NCI-H510A (cell line): Measurements from ENCODE around the gene PDCD11.

ENCODE experiments used
- DNase-seq: peaks from one replicate; lab custom pipeline; 2025; lab: John Stamatoyannopoulos, UW

The PDCD11 gene

DNA sequence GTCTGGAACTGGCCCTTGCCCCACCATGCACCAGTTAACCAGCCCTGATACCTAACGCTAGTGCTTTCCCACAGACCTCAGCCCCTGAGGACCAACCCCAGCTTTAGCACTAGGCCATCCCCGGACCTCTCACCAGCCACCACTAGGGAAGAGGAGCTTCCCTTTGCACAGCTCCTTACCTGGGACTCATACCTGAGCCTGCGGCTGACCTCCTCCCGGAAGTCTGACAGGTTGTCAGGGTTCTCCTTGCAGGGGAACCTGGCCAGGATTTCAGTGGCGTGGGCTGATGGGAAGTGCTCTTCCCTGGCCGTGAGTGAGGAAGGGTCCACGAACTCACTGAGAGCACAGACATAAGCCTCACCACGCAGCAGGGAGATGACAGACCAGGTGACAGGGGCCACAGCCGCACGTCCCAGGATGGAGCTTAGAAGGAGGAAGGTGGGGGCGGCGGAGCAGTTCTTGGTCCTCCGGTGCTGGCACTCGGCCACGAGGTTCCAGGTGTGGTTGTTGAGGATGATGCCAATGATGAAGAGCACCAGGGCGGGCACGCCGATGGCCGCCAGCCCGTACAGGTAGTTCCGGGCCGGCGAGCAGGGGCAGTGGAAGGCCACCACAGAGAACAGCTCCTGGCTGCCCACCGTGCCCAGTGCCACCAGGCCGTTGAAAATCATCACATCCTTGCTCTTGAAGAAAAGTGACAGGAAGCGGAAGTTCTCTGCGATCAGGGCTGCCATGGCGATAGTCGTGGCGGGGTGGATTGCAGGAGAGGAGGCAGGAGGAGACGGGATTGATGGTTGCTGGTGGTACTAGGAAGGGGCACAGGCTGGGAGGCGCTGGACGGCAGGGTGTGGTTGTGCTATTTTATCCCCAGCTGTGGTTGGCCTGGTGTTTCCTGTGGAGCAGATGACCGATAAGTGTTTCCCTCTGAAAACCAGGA lies 53.0 kb downstream of the PDCD11 start:
- DNase-seq = no peak

DNA sequence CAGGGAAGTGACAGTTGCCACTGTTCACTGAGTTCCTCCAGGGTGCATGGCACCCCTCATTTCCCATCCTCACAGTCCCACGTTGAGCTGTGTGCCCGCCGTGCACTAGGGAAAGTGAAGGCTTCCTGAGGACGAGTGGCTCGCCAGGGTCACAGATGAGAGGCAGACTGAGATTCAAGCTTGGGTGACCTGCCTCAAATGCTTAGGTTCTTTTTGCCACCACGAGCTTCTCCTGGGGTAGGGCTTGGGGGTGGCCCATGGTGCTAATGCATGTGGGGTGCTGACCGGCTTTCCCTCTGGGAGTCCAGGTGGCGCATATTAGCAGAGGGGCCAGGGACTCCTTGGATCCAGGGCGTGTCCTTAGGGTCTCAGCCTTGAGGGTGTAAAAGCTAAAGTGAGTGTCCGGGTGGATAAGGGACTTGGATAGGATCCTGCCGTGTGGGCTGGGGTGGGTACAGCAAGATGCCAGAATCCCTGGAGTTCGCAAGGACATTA lies 53.8 kb downstream of the PDCD11 start:
- no peak for DNase-seq

DNA sequence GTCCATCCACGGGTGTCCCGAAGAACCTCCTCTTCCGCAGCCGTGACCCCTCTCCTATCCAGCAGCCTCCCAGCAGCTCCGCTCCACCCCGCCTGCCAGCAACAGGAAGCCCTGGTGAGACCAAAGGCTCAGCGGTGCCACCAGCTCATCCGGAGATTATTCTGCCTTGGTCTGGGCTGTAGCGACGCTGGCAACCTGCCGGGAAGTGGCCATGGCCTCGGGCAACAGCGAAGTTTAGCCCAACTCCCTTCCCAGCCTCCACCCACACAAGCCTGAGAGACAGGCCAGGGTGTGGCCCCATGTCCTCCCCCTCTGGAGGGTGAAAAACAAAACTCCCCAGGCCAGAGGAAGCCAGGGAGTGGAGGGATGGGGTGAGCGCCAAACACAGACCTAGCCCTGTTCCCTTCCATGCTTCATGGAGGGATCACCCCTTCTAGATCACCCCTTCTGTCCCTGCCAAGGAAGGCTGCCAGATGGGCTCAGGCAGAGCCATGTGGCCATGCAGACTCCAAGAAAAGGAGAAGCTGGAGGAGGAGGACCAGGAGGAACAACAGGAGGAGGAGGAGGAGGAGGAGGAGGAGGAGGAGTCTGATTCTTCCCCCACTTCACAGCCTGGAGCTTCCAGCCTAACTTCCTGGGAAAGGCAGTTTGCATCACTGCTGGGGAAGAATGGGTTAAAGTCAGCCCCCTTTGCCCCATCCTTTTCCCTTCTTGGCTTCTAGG lies 54.8 kb downstream of the PDCD11 start:
- peak; percentile 46 for DNase-seq

DNA sequence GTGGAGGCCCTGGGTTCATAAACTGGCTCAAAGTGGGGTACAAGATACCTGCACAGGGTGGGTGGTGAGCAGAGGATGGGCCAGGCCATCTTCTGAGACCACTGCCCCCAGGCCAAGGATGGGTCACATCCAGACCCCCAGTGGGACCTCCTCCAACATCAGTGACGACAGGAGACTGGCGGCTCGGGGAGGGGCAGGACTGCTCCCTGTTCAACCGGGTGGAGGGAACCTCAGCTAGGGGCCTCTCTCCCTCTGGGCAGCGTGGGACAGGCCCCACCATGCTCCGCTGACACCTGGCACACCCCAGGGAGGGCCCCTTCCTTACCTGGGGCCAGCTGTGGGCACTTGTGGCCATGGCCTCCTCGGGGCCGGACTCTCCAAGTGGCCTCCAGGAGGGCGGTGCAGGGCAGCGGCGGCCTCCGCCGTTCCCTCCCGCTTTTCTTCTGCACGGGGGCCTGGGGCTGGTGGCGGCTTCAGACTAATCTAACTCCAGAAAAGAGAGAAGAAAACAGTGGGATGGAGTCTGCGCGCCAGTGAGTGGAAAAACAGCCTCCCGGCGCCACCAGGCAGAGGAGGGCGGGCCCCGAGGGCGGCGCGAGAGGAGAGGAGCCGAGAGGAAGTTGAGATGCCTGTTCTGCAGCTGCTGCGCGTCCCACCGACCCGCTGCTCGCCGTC lies 55.5 kb downstream of the PDCD11 start, which contains the start of gene CALHM2:
TSS of gene CALHM2 (minus strand) at position 540 of the 675 bp plus-strand sequence. CDS start 2,429 bp downstream, outside the sequence.
- DNase-seq = peak; percentile 64

DNA sequence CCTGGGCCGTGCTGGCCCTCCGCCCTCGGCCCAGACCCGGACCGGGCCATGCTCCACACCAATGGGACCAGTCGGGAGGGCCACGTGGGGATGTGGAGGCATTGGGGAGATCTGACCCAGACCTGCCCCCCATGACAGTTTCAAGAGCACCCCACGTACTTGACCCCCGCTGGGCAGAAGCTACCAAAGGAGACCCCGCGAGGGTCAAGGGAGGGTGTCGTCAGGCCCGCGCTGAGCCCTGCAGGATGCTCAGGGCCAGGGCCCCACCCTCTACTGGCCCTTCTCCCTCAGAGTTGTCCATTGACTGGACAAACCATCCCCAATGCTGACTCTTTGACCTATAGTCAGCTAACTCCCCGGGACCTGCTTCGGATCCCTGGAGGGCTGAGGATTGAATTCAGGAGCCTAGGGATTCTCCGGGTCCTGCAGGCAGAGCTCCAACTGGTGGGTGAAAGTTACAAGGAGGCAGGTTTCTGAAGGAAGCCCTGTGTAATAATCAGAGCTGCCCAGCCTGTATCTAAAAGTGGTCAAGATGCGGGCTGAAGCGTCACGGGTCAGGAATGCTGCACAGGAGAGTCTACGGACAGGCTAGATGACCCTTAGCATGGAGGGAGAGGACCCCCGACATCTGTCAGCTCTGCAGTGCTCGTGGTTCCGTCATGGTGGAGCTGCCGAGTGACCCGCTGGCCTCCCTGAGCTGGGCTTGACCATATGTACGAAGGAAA lies 56.2 kb downstream of the PDCD11 start:
- DNase-seq = no peak

DNA sequence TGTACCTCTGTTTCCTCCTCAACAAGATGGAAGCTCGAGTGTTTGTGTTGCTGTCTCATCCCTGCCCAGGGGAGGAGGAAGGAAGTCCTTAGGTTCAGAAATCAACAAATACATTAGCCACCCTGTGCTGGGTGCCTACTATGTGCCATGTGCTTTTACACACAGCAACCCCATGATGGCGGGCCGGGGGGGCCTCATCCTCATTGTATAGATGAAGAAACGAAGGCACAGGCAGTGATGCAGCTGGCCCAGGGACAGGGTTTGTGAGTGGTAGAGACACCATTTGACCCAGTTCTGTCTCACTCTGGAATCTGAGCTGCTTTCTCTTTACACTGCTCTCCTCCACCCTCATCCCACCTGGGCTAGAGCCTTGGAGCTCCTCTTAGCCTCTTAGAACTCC lies 57.6 kb downstream of the PDCD11 start:
- no peak for DNase-seq

DNA sequence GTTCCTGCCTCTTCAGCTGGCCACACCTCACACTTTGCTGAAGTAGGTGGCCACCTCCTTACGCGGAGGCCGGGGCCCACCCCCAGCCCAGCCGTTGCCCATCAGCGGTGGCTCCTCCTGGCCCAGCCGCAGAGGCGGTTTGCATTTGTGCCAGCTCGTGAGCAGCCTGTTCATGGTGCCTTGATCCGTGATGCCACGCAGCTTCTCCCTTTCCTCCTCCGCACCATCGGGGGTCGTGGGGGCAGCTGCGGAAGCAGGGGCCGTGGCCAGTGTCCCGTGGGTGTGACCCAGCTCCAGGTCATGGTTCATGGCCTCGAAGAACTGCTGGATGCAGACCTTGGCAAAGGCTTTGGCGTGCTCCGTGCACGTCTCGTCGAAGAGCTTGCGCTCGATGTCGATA lies 58.8 kb downstream of the PDCD11 start:
- DNase-seq = no peak

DNA sequence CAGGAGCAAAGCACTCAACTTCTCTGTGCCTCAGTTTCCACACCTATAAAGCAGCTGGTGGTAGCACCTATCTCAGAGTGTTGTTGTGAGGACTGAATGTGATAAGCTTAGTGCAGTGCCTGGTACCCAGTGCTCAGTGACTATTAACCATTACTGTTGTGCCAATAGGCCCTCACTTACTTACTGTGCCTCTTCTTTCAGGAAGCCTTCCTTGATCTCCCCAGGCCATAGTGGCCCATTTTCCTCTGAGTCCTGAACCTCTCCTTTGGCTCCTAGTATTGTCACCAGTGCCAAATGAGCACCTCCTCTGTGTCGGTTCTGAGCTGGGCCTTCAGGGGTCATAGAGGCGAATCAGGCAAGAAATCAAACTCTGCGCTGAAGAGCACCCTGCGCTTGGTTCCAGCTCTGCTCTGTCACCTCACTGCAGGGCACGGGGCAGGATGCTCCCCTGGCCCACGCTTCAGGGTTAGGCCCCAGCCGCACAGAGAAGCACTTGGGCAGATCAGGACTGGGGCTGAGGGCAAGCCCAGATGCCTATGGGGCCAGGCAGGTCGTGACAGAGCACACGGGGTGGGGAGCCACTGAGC lies 59.7 kb downstream of the PDCD11 start:
- no peak for DNase-seq

DNA sequence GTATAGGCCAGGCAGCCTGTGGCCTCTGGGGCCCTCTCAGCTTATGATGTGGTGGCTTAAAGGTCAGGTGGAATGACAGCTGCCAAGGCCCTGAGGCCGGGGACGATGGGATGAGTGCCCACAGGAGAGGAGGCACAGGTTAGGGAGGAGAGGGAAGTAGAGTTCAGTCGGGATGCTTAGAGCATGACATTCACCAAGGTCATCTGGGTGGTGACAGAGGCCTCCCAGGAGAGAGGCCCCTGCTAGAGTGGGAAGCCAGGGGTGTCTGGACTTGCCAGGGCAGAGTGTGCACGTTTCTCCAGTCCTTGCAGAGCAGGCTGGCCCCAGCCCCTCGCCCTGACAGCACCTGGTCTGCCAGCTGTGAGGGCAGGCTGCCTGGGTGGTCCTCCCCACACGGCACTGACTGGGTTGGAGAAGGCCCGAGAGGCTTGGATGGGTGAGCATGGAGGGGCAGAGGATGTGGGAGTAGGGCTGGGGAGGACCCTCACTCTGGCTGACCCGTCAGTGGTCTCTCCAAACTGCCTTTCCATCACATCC lies 60.8 kb downstream of the PDCD11 start:
- no peak for DNase-seq

DNA sequence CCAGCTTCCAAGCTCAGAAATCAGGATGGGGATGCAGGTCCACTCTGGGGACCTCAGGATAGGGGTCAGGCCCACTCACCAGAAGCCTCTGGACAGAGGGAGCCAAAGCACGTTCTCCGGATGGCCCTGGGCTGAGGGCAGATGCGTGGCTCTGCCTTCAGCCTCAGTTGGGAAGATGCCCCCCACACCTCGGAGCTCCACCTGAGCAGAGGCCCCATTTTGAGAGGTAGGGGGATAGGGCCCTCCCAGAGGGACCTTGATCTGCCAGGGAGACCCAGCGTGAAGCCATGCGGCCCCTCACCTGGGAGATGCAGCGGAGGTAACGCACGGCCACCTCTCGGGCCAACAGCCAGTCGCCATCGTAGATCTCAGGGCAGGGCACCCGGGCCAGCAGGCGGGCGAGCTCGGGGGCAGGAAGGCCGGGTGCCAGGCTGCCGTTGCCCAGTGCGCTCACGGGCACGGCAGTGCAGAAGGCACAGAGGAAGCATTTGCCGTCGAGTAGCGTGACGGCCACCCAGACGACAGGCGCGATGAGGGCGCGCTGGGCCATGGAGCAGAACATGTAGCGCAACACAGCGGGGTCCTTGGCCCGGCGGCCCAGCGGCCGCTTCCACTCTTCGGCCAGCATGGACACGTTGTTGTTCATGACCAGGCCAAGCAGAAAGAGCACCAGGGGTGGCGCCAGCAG lies 61.6 kb downstream of the PDCD11 start:
- DNase-seq = no peak

DNA sequence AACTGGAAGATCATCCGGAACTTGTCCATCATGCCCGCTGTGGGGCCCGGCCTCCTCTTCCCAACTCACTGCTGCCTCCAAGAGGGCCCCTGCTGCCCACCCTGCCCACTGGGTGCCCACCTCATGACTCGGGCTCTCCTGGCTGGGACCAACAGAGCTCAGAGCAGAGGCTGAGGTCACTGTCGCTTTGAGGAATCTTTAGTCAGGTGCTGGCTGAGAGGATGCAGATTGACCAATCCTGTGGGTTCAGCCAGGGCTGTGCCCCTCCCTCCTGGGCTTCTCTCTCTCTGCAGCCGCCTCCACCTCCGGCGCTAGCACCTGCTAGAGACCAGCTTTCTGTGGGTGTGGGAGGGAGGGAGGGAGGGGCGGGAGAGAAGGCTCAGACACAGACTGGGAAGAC lies 62.3 kb downstream of the PDCD11 start, which contains the start of gene CALHM1:
TSS of gene CALHM1 (minus strand) at position 181 of the 400 bp plus-strand sequence. CDS start at position 32, 149 bp downstream.
- peak; percentile 95 for DNase-seq

DNA sequence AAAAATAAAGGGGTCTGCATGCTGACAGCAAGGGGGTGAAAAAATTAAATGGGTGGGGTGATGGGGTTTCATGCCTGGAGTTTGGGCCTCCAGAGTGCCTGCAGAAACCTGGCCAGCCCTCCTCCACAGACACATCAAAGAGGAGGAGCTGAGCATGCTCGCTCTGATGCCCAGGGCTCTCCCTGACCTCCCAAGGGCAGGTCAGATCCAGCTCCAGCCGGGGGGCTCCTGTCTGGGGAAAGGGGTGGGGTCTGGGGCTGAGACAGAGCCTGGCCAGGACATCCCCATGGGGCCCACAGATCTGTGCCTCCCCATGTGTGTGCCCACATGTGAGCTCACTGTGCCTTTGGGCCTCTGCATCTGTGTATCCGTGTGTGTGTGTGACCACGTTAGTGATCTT lies 63.2 kb downstream of the PDCD11 start:
- no peak for DNase-seq

DNA sequence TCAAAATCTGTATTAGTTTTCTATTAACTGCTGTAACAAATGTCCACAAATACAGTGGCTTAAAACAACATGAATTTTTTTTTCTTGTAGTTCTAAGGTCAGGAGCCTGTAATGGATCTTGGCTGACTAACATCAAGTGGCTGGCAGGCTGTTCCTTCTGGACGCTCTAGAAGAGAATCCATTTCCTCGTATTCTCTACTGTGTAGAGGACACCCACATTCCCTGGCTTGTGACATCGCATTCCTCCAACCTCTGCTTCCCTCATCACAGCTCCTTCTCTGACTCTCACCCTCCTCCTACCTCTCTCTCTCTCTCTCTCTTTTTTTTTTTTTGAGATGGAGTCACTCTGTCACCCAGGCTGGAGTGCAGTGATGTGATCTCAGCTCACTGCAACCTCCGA lies 67.1 kb downstream of the PDCD11 start:
- DNase-seq = no peak

DNA sequence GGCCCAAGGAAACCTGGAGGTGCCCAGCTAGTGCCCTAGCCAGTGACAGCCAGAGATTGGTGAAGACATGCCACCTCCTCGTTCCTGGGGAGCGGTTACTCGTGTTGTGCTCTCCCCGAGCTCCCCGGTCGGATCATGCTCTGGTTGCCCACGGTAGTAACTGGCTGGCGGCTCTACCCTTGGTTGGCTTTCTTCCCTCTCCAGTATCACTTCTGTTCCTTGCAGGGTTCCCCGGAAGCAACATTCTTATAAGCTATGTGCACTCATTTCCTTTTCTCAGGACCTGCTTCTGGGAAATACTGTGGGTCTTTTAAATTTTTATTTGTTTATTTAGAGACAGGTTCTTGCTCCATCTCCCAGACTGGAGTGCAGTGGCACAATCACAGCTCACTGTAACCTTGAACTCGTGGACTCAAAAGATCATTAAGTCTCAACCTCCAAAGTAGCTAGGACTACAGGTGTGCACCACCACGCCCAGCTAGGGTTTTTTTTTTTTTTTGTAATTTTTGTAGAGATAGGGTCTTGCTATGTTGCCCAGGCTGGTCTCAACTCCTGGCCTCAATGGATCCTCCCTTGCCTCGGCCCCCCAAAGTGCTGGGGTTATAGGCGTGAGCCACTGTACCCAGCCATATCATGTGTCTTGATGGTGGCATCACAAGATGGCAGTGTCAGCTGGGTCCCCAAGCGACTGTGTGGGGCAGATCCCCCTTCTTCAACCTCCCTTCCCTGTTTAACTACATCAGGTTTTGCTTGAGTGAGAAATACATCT lies 69.2 kb downstream of the PDCD11 start:
- DNase-seq = no peak

DNA sequence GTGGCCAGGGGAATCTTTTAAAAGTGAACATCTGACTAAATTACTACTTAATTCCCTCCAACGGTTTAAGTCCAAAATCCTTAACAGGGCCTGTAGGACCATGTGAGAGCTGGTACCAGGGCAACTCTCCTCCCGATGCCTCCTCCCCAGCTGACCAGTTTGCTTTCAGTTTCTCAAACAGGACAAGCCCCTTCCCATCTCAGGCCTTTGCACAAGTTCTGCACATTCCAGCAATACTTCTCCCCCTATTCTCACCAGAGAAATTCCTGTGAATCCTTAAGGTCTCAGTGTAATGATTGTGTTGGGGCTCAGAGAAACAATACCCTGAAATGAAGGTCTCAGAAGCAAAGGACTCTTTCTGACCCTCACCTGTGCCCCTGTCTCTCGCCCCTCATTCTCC lies 70.3 kb downstream of the PDCD11 start:
- no peak for DNase-seq

DNA sequence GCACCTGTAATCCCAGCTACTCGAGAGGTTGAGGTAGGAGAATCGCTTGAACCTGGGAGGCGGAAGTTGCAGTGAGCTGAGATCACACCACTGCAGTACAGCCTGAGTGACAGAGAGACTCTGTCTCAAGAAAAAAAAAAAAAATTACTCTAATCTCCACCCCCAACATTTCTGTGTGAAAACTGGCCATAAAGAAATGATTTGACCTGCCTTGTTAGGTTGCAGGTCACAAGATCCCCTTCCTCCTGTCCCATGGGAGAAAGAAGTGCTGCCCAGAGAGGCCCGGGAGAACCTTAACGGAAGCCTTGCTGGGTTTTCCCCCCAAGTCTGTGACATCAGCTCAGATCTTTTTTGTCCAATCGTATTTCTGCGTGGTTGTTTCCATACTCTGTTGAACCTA lies 71.0 kb downstream of the PDCD11 start:
- no peak for DNase-seq

DNA sequence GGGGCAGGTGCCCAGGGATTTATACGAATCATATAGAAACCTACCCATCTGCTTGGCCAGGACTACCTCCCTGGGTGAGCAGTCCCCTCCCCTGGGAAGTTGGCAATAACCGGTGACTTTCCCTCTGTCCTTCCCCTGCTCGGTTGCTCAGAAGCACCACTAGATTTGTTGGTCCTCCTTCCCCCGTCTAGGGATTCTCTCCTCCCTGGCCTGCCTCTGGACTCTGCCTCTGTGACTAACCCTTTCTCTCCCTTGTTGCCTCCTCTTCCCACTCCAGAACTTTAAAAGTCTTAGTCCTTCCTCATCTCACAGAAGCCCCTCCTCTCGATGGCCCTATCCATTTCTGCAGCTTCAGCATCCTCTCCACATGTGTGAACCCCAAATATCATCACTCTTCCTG lies 72.8 kb downstream of the PDCD11 start:
- no peak for DNase-seq

DNA sequence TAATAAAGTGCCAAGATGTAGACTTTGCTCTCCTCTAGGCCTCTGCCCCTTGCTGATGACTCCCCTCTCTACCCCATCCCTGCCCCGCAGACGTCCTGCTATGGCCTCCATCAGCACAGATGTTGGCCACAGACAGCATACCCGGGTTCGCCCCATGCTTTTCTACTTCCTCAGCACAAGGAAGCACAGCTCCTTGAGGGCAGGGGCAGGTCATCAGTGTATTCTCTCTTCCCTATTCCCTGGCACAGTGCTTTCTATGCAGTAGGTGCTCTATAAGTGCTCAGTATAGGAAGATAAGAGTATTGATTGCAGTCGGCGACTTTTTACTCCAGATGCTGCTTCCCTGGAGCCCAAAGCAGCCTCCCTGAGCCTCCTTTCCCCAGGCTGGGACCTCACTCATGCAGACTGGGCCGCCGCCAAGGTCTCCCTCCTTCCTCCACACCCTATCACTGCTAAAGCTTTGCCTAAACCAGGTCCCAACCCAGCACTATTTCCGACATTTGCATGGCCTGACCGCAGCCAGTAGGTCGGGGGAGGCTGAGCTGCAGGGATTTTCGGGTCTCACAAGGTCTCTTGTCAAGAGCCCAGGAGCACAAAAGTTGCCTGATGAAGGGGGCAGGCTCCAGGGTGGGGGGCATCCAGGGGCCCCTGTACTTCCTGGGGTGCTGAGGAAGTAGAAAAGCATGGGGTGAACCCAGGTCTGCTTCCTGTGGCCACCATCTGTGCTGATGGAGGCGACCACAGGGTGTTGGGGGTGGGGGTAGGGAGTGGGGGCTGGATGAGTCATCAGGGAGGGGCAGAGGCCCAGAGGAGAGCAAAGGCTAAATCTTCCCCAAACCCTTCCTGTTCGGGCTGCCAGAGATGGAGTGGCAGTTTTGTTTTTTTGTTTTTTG lies 74.6 kb downstream of the PDCD11 start:
- DNase-seq = no peak
